Neural cell (in vitro differentiated cells): Measurements from ENCODE around the gene COQ10A. TPM values are rescaled to one million over a fixed set of nuclear protein-coding genes. Genes with fewer than 3 reads are reported as not detected.
A peak's percentile ranks its signal among the peaks of the same experiment; 100 is the strongest.

Experiments used
- H2AFZ ChIP-seq: fragments of 200-600, 300-800 bp; sonication (generic), shearing (Covaris generic); 2 replicates; pipeline ENCODE4 v1.6.0; 2014; ENCODE audit warnings: low read depth, mild to moderate bottlenecking, antibody characterized with exemption, low read length, moderate library complexity
- H3F3A ChIP-seq: fragments of 200-600 bp; shearing (Covaris generic); 2 replicates; pipeline ENCODE4 v1.6.1; 2016; ENCODE audit warnings: mild to moderate bottlenecking, moderate library complexity, mixed read lengths, antibody characterized with exemption, low read length; ENCODE audit not compliant: insufficient read depth, poor library complexity, severe bottlenecking
- H3K27ac ChIP-seq: fragments of 200-600, 300-800 bp; sonication (generic), shearing (Covaris generic); 2 replicates; pipeline ENCODE4 v1.5.1; 2014; ENCODE audit warnings: mild to moderate bottlenecking, low read length, moderate library complexity
- H3K27me3 ChIP-seq: fragments of 300-800, 200-600 bp; sonication (generic), shearing (Covaris generic); 2 replicates; pipeline ENCODE4 v1.6.0; 2014; ENCODE audit warnings: mild to moderate bottlenecking, low read depth, low read length, moderate library complexity; ENCODE audit not compliant: insufficient read depth
- H3K36me3 ChIP-seq: fragments of 300-800, 200-600 bp; sonication (generic), shearing (Covaris generic); 2 replicates; pipeline ENCODE4 v1.5.1; 2014; ENCODE audit warnings: mild to moderate bottlenecking, antibody characterized with exemption, low read length, moderate library complexity; ENCODE audit not compliant: insufficient read depth
- H3K4me2 ChIP-seq: fragments of 300-800, 200-600 bp; sonication (generic), shearing (Covaris generic); 2 replicates; pipeline ENCODE4 v1.6.0; 2014; ENCODE audit warnings: mild to moderate bottlenecking, low read length
- H3K4me3 ChIP-seq: fragments of 300-800, 200-600 bp; sonication (generic), shearing (Covaris generic); 2 replicates; pipeline ENCODE4 v1.5.1; 2014; ENCODE audit warnings: mild to moderate bottlenecking, low read length, moderate library complexity
- H3K79me2 ChIP-seq: fragments of 200-600 bp; shearing (Covaris generic); replicated peaks from 2 replicates; pipeline ENCODE4 v1.6.0; 2014; ENCODE audit warnings: mild to moderate bottlenecking, low read length, moderate library complexity; ENCODE audit not compliant: insufficient read depth
- H3K9ac ChIP-seq: fragments of 300-800, 200-600 bp; sonication (generic), shearing (Covaris generic); 2 replicates; pipeline ENCODE4 v1.6.1; 2016; ENCODE audit warnings: mild to moderate bottlenecking, low read length, mixed read lengths
- H3K9me2 ChIP-seq: fragments of 200-600 bp; shearing (Covaris generic); 2 replicates; pipeline ENCODE4 v1.6.1; 2016; ENCODE audit warnings: mild to moderate bottlenecking, low read length, mixed read lengths; ENCODE audit not compliant: insufficient read depth
- H3K9me3 ChIP-seq: fragments of 200-600, 300-800 bp; sonication (generic), shearing (Covaris generic); 2 replicates; pipeline ENCODE4 v1.6.1; 2016; ENCODE audit warnings: mild to moderate bottlenecking, mixed run types, low read length, moderate library complexity, mixed read lengths
- H4K20me1 ChIP-seq: fragments of 200-600 bp; shearing (Covaris generic); 2 replicates; pipeline ENCODE4 v1.6.1; 2016; ENCODE audit warnings: mild to moderate bottlenecking, mixed run types; ENCODE audit not compliant: insufficient read depth
- CTCF ChIP-seq: fragments of 450-650 bp; IDR thresholded peaks from 2 replicates; pipeline ENCODE4 v1.5.1; 2014; ENCODE audit warnings: antibody characterized with exemption, mild to moderate bottlenecking, moderate library complexity; ENCODE audit not compliant: poor library complexity, severe bottlenecking
- EP300 ChIP-seq: fragments of 450-650 bp; conservative IDR thresholded peaks from 2 replicates; pipeline ENCODE4 v1.6.1; 2014; ENCODE audit warnings: antibody characterized with exemption, mild to moderate bottlenecking, moderate library complexity; ENCODE audit not compliant: poor library complexity, severe bottlenecking
- EZH2 ChIP-seq: fragments of 200-600, 300-800 bp; shearing (Covaris generic), sonication (generic); IDR thresholded peaks from 2 replicates; pipeline ENCODE4 v1.6.1; 2014; ENCODE audit warnings: antibody characterized with exemption, low read length, borderline replicate concordance, mild to moderate bottlenecking; ENCODE audit not compliant: insufficient read depth, poor library complexity, severe bottlenecking
- MXI1 ChIP-seq: fragments of 450-650 bp; conservative IDR thresholded peaks from 2 replicates; pipeline ENCODE4 v1.6.1; 2014; ENCODE audit warnings: antibody characterized with exemption, mild to moderate bottlenecking; ENCODE audit not compliant: poor library complexity, severe bottlenecking
- POLR2AphosphoS5 ChIP-seq: IDR thresholded peaks from 2 replicates; pipeline ENCODE4 v1.6.1; 2012
- RAD21 ChIP-seq: fragments of 450-650 bp; conservative IDR thresholded peaks from 2 replicates; pipeline ENCODE4 v1.6.1; 2014; ENCODE audit warnings: antibody characterized with exemption, mild to moderate bottlenecking, moderate library complexity
- REST ChIP-seq: IDR thresholded peaks from 2 replicates; pipeline ENCODE4 v1.6.1; 2012; ENCODE audit warnings: borderline replicate concordance
- SMC3 ChIP-seq: fragments of 450-650 bp; conservative IDR thresholded peaks from 2 replicates; pipeline ENCODE4 v1.6.1; 2014; ENCODE audit warnings: antibody characterized with exemption, mild to moderate bottlenecking, moderate library complexity; ENCODE audit not compliant: poor library complexity
- TAF1 ChIP-seq: IDR thresholded peaks from 2 replicates; pipeline ENCODE4 v1.6.1; 2012; ENCODE audit warnings: low read depth
- polyA plus RNA-seq: library from polyadenylated mRNA; depleted of rRNA; stranded (reverse); fragments of >200 nt; gene quantifications from 2 replicates; pipeline ENCODE4 v1.2.3, GENCODE V29; 2014

COQ10A gene
- polyA plus RNA-seq, 1 donor from 2014 or later, result 56.5 TPM

GRCh38 chr12:56257491-56258067 is 9.2 kb upstream of the COQ10A start:
- TF ChIP-seq EP300, result no peak
- TF ChIP-seq SMC3, result no peak
- TF ChIP-seq CTCF, result peak; percentile 29
- Histone ChIP-seq H4K20me1 (no peaks in the 10 kb centered on the region), H3F3A (no peaks in the 10 kb centered on the region), H3K9me3 (no peaks in the 10 kb centered on the region), H2AFZ (peak overlapping the region; percentile 57), H3K9me2 (no peaks in the 10 kb centered on the region), H3K27me3 (no peaks in the 10 kb centered on the region), H3K79me2 (peaks cover 21% of the 10 kb centered on the region), H3K4me3 (peak overlapping the region; percentile 96), H3K27ac (peak overlapping the region; percentile 80), H3K36me3 (peaks cover 7% of the 10 kb centered on the region), H3K9ac (peak overlapping the region; percentile 96), H3K4me2 (peak overlapping the region; percentile 90)

DNA sequence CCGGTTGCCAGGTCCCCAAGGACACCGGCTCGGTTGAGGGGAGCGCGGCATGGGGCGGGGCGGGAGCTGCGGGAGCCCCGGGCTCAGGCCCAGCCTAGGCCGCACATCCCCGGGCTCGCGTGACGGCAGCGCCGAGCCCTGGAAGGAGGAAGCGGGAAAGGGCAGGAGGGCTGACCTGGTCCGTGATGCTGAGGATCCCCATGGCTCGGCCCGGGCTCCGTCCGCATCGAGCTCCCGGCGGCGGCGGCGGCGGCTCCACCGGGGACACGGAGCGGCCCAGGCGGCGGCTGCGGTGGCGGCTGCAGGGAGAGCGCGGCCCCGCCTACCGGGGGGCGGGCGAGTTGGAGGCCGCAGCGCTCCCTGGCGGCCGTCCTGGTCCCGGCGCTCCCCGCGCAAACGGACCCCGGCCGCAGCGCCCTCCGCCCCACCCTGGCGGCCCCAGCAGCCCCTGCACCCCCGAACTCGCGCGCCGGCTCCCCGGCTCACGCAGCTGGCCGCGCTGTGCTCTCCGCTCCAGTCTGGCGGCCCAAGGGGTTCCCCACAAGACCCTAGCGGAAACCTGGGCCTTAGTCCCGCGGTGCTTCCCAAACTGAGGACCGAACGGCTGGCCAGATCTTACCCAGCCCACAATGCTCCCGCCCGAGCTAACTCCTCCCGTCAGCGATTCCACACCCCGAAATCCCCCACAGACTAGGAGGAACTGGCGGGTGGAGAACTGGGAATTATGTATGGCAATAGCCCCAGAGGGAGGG is 8.5 kb upstream of the COQ10A start, which contains the start of gene ANKRD52:
Gene ANKRD52, minus strand, starts transcription at position 317 of the 752 bp plus-strand sequence. Its CDS starts 115 bp downstream, at position 202.
- no peak for TF ChIP-seq REST
- no peak for TF ChIP-seq EZH2
- peak; percentile 89 for TF ChIP-seq CTCF
- peak; percentile 74 for TF ChIP-seq SMC3
- peak; percentile 75 for TF ChIP-seq TAF1
- TF ChIP-seq POLR2AphosphoS5, result peak; percentile 82
- peak; percentile 48 for TF ChIP-seq RAD21
- TF ChIP-seq EP300, result peak; percentile 46
- peak; percentile 68 for TF ChIP-seq MXI1
- no peaks in the 10 kb centered on the region for H3K9me3 ChIP-seq
- peaks cover 7% of the 10 kb centered on the region for H3K36me3 ChIP-seq
- H3K9ac ChIP-seq, result peak within 1 kb of the TSS; percentile 96
- H3F3A ChIP-seq, result no peaks in the 10 kb centered on the region
- peak within 1 kb of the TSS; percentile 90 for H3K4me2 ChIP-seq
- no peaks in the 10 kb centered on the region for H3K9me2 ChIP-seq
- H3K79me2 ChIP-seq, result peaks cover 21% of the 10 kb centered on the region
- H3K27ac ChIP-seq, result peak within 1 kb of the TSS; percentile 80
- H4K20me1 ChIP-seq, result no peaks in the 10 kb centered on the region
- H2AFZ ChIP-seq, result peak within 1 kb of the TSS; percentile 89
- no peaks in the 10 kb centered on the region for H3K27me3 ChIP-seq
- H3K4me3 ChIP-seq, result peak within 1 kb of the TSS; percentile 96
